ENCODE results near the gene TMEM109. TPM values are rescaled to one million over a fixed set of nuclear protein-coding genes. Genes with fewer than 3 reads are reported as not detected.

Gene TMEM109
- total RNA-seq, 1 donor from 2014 or later: 72.8 TPM

DNA sequence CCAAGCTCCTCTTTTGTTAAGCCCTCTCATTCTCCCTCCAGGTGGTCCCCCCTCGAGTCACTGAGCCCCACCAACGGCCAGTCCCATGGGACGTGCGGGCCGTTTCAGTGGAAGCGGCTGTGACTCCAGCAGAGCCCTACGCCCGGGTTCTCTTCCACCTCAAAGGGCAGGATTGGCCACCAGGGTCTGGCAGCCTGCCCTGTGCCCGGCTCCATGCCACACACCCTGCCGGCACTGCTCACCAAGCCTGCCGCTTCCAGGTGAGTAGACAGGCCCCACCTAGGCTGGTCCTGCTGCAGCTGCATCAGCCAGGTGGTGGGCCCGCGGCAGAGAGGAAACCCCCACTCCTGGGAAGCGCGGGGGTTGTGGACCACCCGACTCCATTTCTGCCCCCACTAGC, 13.6 kb downstream of the TMEM109 start:
- H3K9me3 Mint-ChIP-seq (ENCODE audit: unreplicated experiment): no peaks in the 10 kb centered on the region
- peaks cover 19% of the 10 kb centered on the region for H3K4me1 ChIP-seq (ENCODE audit: insufficient read depth, low read length)
- H3K4me3 Mint-ChIP-seq (ENCODE audit: unreplicated experiment): no peak overlapping the region
- TF ChIP-seq CTCF (IDR thresholded peaks at IDR 0.05; ENCODE audit: insufficient read depth, low read depth, low read length): no peak
- no peak for TF ChIP-seq EZH2 (IDR thresholded peaks at IDR 0.05; ENCODE audit: insufficient read depth, low read length)
- no peak overlapping the region for H3K4me2 ChIP-seq (ENCODE audit: low read length)
- peaks cover 8% of the 10 kb centered on the region for H3K4me1 Mint-ChIP-seq (ENCODE audit: low read depth, unreplicated experiment)
- H3K27ac ChIP-seq (ENCODE audit: low read depth, low read length): no peak overlapping the region
- H3K9ac ChIP-seq (ENCODE audit: low read length): no peak overlapping the region
- H3K36me3 ChIP-seq (ENCODE audit: insufficient read depth, low read length): peaks cover 3% of the 10 kb centered on the region
- H3K9me3 ChIP-seq (ENCODE audit: insufficient read depth, low read depth, low read length): no peaks in the 10 kb centered on the region
- H3K27me3 Mint-ChIP-seq (ENCODE audit: low read depth, unreplicated experiment): no peaks in the 10 kb centered on the region
- no peak for FAIRE-seq
- no peaks in the 10 kb centered on the region for H3K27me3 ChIP-seq (ENCODE audit: insufficient read depth, low read length)
- no peak overlapping the region for H3K4me3 ChIP-seq (ENCODE audit: insufficient read depth, low read depth, low read length)
- H3K79me2 ChIP-seq (ENCODE audit: insufficient read depth, low read length): peaks cover 4% of the 10 kb centered on the region
- no peak overlapping the region for H3K27ac Mint-ChIP-seq (ENCODE audit: unreplicated experiment)
- H3K36me3 Mint-ChIP-seq (ENCODE audit: low read depth, unreplicated experiment): peaks cover 21% of the 10 kb centered on the region
- H2AFZ ChIP-seq (ENCODE audit: low read depth, low read length): no peak overlapping the region
- peaks cover 24% of the 10 kb centered on the region for H4K20me1 ChIP-seq (ENCODE audit: insufficient read depth, low read length)
- no peak for DNase-seq (ENCODE audit: low read depth)

DNA sequence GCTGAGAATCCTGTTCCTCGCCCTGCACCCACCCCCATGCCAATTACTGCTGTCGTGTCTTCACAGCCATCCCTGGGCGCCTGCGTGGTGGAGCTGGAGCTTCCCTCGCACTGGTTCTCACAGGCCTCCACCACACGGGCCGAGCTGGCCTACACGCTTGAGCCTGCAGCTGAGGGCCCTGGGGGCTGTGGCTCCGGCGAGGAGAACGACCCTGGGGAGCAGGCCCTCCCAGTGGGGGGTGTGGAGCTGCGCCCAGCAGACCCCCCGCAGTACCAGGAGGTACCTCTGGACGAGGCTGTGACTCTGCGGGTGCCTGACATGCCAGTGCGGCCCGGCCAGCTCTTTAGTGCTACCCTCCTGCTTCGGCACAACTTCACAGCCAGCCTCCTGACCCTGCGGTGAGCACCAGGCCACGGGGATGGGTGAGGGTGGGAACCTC, 14.6 kb downstream of the TMEM109 start:
- TF ChIP-seq CTCF (IDR thresholded peaks at IDR 0.05; ENCODE audit: insufficient read depth, low read depth, low read length) (no peak), EZH2 (IDR thresholded peaks at IDR 0.05; ENCODE audit: insufficient read depth, low read length) (no peak)
- peaks cover 3% of the 10 kb centered on the region for H3K36me3 ChIP-seq (ENCODE audit: insufficient read depth, low read length)
- H3K36me3 Mint-ChIP-seq (ENCODE audit: low read depth, unreplicated experiment): peaks cover 21% of the 10 kb centered on the region
- H3K9me3 Mint-ChIP-seq (ENCODE audit: unreplicated experiment): no peaks in the 10 kb centered on the region
- no peak for FAIRE-seq
- no peak overlapping the region for H3K4me3 ChIP-seq (ENCODE audit: insufficient read depth, low read depth, low read length)
- no peaks in the 10 kb centered on the region for H3K27me3 ChIP-seq (ENCODE audit: insufficient read depth, low read length)
- H3K27me3 Mint-ChIP-seq (ENCODE audit: low read depth, unreplicated experiment): no peaks in the 10 kb centered on the region
- H3K27ac ChIP-seq (ENCODE audit: low read depth, low read length): no peak overlapping the region
- peaks cover 19% of the 10 kb centered on the region for H3K4me1 ChIP-seq (ENCODE audit: insufficient read depth, low read length)
- no peaks in the 10 kb centered on the region for H3K9me3 ChIP-seq (ENCODE audit: insufficient read depth, low read depth, low read length)
- H3K79me2 ChIP-seq (ENCODE audit: insufficient read depth, low read length): peaks cover 4% of the 10 kb centered on the region
- no peak overlapping the region for H3K27ac Mint-ChIP-seq (ENCODE audit: unreplicated experiment)
- no peak for DNase-seq (ENCODE audit: low read depth)
- no peak overlapping the region for H3K4me2 ChIP-seq (ENCODE audit: low read length)
- H3K4me3 Mint-ChIP-seq (ENCODE audit: unreplicated experiment): no peak overlapping the region
- peaks cover 8% of the 10 kb centered on the region for H3K4me1 Mint-ChIP-seq (ENCODE audit: low read depth, unreplicated experiment)
- no peak overlapping the region for H2AFZ ChIP-seq (ENCODE audit: low read depth, low read length)
- H4K20me1 ChIP-seq (ENCODE audit: insufficient read depth, low read length): peaks cover 24% of the 10 kb centered on the region
- H3K9ac ChIP-seq (ENCODE audit: low read length): no peak overlapping the region

DNA sequence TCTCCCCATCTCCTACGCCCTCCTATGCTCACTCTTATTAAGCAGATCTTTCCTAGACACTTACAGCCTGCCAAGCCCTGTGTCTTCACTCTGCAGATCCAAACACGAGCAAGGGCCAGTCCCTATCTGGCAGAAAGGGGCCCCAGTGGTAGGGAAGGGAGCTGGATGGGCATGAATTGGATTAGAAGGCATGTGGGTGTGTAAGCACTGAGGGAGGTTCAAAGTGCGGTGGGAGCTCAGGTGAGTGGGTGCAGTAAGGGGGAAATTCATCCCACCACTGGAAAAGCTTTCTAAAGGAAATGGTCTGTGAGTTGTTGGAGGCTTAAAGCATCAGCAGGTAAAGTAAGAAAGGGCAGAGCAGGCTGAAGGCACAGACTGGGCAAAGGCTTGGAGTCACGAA, 15.8 kb downstream of the TMEM109 start:
- no peak for TF ChIP-seq CTCF (IDR thresholded peaks at IDR 0.05; ENCODE audit: insufficient read depth, low read depth, low read length)
- TF ChIP-seq EZH2 (IDR thresholded peaks at IDR 0.05; ENCODE audit: insufficient read depth, low read length): no peak
- no peak overlapping the region for H3K27ac Mint-ChIP-seq (ENCODE audit: unreplicated experiment)
- no peaks in the 10 kb centered on the region for H3K27me3 Mint-ChIP-seq (ENCODE audit: low read depth, unreplicated experiment)
- Histone ChIP-seq H3K27ac (ENCODE audit: low read depth, low read length) (no peak overlapping the region), H3K9me3 (ENCODE audit: insufficient read depth, low read depth, low read length) (no peaks in the 10 kb centered on the region), H4K20me1 (ENCODE audit: insufficient read depth, low read length) (peaks cover 24% of the 10 kb centered on the region), H2AFZ (ENCODE audit: low read depth, low read length) (no peak overlapping the region), H3K4me1 (ENCODE audit: insufficient read depth, low read length) (peaks cover 12% of the 10 kb centered on the region), H3K79me2 (ENCODE audit: insufficient read depth, low read length) (peaks cover under 1% of the 10 kb centered on the region), H3K4me3 (ENCODE audit: insufficient read depth, low read depth, low read length) (no peak overlapping the region), H3K4me2 (ENCODE audit: low read length) (no peak overlapping the region), H3K9ac (ENCODE audit: low read length) (no peak overlapping the region), H3K27me3 (ENCODE audit: insufficient read depth, low read length) (no peaks in the 10 kb centered on the region), H3K36me3 (ENCODE audit: insufficient read depth, low read length) (peaks cover 3% of the 10 kb centered on the region)
- FAIRE-seq: no peak
- H3K9me3 Mint-ChIP-seq (ENCODE audit: unreplicated experiment): no peaks in the 10 kb centered on the region
- DNase-seq (ENCODE audit: low read depth): no peak
- H3K4me3 Mint-ChIP-seq (ENCODE audit: unreplicated experiment): no peak overlapping the region
- peaks cover 8% of the 10 kb centered on the region for H3K4me1 Mint-ChIP-seq (ENCODE audit: low read depth, unreplicated experiment)
- peaks cover 21% of the 10 kb centered on the region for H3K36me3 Mint-ChIP-seq (ENCODE audit: low read depth, unreplicated experiment)

Measured in astrocyte (in vitro differentiated cells and primary cell).